Hepatocyte (in vitro differentiated cells): ENCODE data around the gene NOTCH4. TPM values are rescaled to one million over a fixed set of nuclear protein-coding genes. Genes with fewer than 3 reads are reported as not detected.
"Not testable (repeated sequence)": the region's sequence is repeated elsewhere in the genome, so short reads cannot be mapped to it uniquely, and the experiment has no call there.

Experiments
- DNase-seq: peaks from one replicate; pipeline ENCODE4 v3.0.0-alpha.2; 2016; ENCODE audit warnings: low spot score
- H2AFZ ChIP-seq: fragments of 200-600 bp; sonication (generic); 2 replicates; pipeline ENCODE4 v1.6.0; 2016; ENCODE audit warnings: antibody characterized with exemption, mild to moderate bottlenecking
- H3K27ac ChIP-seq: fragments of 200-600 bp; sonication (generic); 2 replicates; pipeline ENCODE4 v1.5.1; 2016; ENCODE audit warnings: mild to moderate bottlenecking
- H3K27me3 ChIP-seq: fragments of 200-600 bp; sonication (generic); 2 replicates; pipeline ENCODE4 v1.6.1; 2016
- H3K36me3 ChIP-seq: fragments of 200-600 bp; sonication (generic); replicated peaks from 2 replicates; pipeline ENCODE4 v1.5.1; 2016; ENCODE audit warnings: low read depth; ENCODE audit not compliant: insufficient read depth
- H3K4me1 ChIP-seq: fragments of 200-600 bp; sonication (generic); 2 replicates; pipeline ENCODE4 v1.5.1; 2016; ENCODE audit warnings: mild to moderate bottlenecking, moderate library complexity; ENCODE audit not compliant: insufficient read depth
- H3K4me2 ChIP-seq: fragments of 200-600 bp; sonication (generic); 2 replicates; pipeline ENCODE4 v1.6.0; 2016
- H3K4me3 ChIP-seq: fragments of 200-600 bp; sonication (generic); 2 replicates; pipeline ENCODE4 v1.5.1; 2016; ENCODE audit warnings: mild to moderate bottlenecking
- H3K79me2 ChIP-seq: fragments of 200-600 bp; sonication (generic); 2 replicates; pipeline ENCODE4 v1.6.0; 2017; ENCODE audit warnings: mild to moderate bottlenecking
- H3K9me2 ChIP-seq: fragments of 200-600 bp; sonication (generic); replicated peaks from 2 replicates; pipeline ENCODE4 v1.6.0; 2017; ENCODE audit warnings: mild to moderate bottlenecking; ENCODE audit not compliant: insufficient read depth
- H3K9me3 ChIP-seq: fragments of 200-600 bp; sonication (generic); 2 replicates; pipeline ENCODE4 v1.5.1; 2016; ENCODE audit warnings: low read depth, mild to moderate bottlenecking
- H4K20me1 ChIP-seq: fragments of 200-600 bp; sonication (generic); 2 replicates; pipeline ENCODE4 v1.6.0; 2016; ENCODE audit warnings: mild to moderate bottlenecking; ENCODE audit not compliant: insufficient read depth, poor library complexity, severe bottlenecking
- EZH2 ChIP-seq: fragments of 200-600 bp; sonication (generic); IDR thresholded peaks from 2 replicates; pipeline ENCODE4 v1.6.1; 2016; ENCODE audit warnings: antibody characterized with exemption, mild to moderate bottlenecking, borderline replicate concordance
- EZH2phosphoT487 ChIP-seq: fragments of 200-600 bp; sonication (generic); IDR thresholded peaks from one replicate; pipeline ENCODE4 v1.6.1; 2018; ENCODE audit warnings: antibody characterized with exemption, mild to moderate bottlenecking, low read depth, moderate library complexity; ENCODE audit not compliant: unreplicated experiment, severe bottlenecking
- WGBS: methylation state at CpG from one replicate; pipeline ENCODE4 v1.1.6; 2016; ENCODE audit warnings: low lambda C conversion rate; ENCODE audit errors: missing lambda C conversion rate; 5-methylcytosine and 5-hydroxymethylcytosine counted together
- polyA plus RNA-seq: library from polyadenylated mRNA; unstranded; fragments of >200 nt; fragmentation: Nextera tagmentation; extraction: Ambion mirVana; gene quantifications from 2 replicates; pipeline ENCODE4 v1.2.1, GENCODE V29; 2016
- total RNA-seq: library from RNA; depleted of rRNA; stranded (reverse); fragments of >200 nt; gene quantifications from 2 replicates; pipeline ENCODE4 v1.2.3, GENCODE V29; 2014
- TF ChIP-seq, protein P1 (sequence below): fragments of 200-600 bp; sonication (generic); IDR thresholded peaks from 2 replicates; pipeline ENCODE4 v1.5.1; 2016; ENCODE audit warnings: antibody characterized with exemption, mild to moderate bottlenecking; ENCODE audit not compliant: poor library complexity

The NOTCH4 gene
- total and polyA plus RNA-seq, 2 experiments from 2014 or later, result 2.7 to 3.6 TPM

DNA sequence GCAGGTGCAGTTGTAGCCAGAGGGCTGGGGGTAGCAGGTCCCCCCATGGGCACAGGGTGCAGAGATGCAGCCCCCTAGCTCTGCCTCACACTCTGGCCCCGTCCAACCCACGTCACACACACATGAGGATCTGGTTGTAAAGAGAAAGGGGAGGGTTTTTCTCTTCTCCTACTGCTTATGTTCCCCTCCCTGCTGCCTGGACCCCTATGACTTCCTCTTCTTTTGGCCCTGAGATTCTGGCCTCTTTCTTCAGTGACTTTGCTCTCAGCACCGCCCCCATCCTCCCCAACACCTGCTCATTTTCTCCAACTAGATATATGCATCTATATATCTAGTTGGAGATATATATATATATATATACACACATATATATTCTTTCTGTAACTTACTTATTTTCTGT, 9.7 kb downstream of the NOTCH4 start:
- Histone ChIP-seq H3K27me3 (no peaks in the 10 kb centered on the region), H3K9me3 (no peaks in the 10 kb centered on the region), H3K9me2 (no peaks in the 10 kb centered on the region), H4K20me1 (no peaks in the 10 kb centered on the region), H2AFZ (no peak overlapping the region), H3K79me2 (no peaks in the 10 kb centered on the region), H3K36me3 (no peaks in the 10 kb centered on the region), H3K4me2 (no peak overlapping the region), H3K27ac (no peak overlapping the region), H3K4me3 (no peak overlapping the region), H3K4me1 (no peaks in the 10 kb centered on the region)
- TF ChIP-seq, protein P1, sequence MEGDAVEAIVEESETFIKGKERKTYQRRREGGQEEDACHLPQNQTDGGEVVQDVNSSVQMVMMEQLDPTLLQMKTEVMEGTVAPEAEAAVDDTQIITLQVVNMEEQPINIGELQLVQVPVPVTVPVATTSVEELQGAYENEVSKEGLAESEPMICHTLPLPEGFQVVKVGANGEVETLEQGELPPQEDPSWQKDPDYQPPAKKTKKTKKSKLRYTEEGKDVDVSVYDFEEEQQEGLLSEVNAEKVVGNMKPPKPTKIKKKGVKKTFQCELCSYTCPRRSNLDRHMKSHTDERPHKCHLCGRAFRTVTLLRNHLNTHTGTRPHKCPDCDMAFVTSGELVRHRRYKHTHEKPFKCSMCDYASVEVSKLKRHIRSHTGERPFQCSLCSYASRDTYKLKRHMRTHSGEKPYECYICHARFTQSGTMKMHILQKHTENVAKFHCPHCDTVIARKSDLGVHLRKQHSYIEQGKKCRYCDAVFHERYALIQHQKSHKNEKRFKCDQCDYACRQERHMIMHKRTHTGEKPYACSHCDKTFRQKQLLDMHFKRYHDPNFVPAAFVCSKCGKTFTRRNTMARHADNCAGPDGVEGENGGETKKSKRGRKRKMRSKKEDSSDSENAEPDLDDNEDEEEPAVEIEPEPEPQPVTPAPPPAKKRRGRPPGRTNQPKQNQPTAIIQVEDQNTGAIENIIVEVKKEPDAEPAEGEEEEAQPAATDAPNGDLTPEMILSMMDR, result no peak
- TF ChIP-seq EZH2phosphoT487 (no peak), EZH2 (no peak)
- no peak for DNase-seq
- 87% methylated on average over 3 of the region's 3 CpGs for WGBS

DNA sequence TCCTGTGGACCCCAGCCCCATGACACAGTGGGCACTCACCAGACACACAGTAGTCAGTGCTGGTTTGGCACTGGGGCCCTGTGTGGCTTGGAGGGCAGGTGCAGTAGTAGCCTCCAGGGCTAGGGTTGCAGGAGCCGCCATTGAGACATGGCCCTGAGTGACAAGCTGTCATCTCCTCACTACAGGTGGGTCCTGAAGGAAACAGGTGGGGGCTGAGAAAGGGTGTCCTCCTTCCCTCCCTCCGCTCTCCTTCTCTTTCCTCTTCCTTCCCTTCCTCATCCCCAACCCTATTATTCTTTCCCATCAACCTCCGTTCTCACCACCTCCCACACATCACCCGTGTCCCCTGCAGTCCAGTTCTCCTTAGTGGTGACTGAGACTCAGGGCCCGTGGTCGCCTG, 10.2 kb downstream of the NOTCH4 start:
- WGBS, result 94% methylated on average over 6 of the region's 6 CpGs
- no peaks in the 10 kb centered on the region for H3K79me2 ChIP-seq
- H3K9me2 ChIP-seq, result no peaks in the 10 kb centered on the region
- H3K4me3 ChIP-seq, result no peak overlapping the region
- H2AFZ ChIP-seq, result no peak overlapping the region
- TF ChIP-seq, protein P1, result no peak
- TF ChIP-seq EZH2, result no peak
- no peak for TF ChIP-seq EZH2phosphoT487
- DNase-seq, result no peak
- no peaks in the 10 kb centered on the region for H3K4me1 ChIP-seq
- no peak overlapping the region for H3K4me2 ChIP-seq
- no peaks in the 10 kb centered on the region for H3K36me3 ChIP-seq
- no peaks in the 10 kb centered on the region for H4K20me1 ChIP-seq
- H3K27ac ChIP-seq, result no peak overlapping the region
- no peaks in the 10 kb centered on the region for H3K9me3 ChIP-seq
- no peaks in the 10 kb centered on the region for H3K27me3 ChIP-seq

DNA sequence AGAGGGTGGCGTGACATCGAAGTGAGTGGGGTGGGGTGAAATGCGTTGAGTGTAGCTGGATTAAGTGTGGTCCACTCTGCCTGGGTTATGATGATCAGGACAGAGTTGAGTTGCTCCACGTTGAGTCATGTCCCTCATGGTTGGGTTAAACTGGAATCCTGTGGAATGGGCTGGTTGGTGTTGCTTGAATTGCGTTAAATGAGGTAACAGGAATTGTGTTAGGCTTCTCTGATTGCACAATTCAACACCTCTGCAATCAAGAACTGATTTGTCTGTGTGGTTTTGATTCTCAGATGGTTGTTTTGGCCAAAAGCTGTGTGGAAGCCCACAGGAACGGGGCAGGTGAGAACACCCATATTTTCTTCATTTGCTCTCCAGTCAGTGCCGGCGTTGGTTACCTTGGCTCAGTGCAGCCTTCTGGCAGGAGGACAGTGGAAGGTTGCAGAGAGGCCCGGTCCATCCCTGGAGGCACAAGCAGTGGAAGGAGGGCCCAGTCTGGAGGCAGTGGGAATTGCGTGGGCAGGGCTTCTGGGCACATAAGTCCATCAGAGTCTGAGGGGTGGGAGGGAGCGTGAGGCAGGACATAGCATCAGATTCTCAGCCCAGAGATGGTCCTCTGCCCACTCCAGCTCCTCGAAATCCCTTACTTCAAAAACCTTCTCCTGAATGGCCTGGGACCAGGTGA, 11.6 kb downstream of the NOTCH4 start:
- WGBS, result 81% methylated on average over 12 of the region's 12 CpGs

GRCh38 chr6:32211432-32211831, 12.4 kb downstream of the NOTCH4 start:
- H3K79me2 ChIP-seq, H3K4me2 ChIP-seq, H4K20me1 ChIP-seq, H3K27ac ChIP-seq, H3K4me3 ChIP-seq, H3K9me2 ChIP-seq, H2AFZ ChIP-seq, H3K9me3 ChIP-seq, DNase-seq, H3K27me3 ChIP-seq, H3K4me1 ChIP-seq, H3K36me3 ChIP-seq: not testable (repeated sequence)
- 92% methylated on average over 4 of the region's 4 CpGs for WGBS

More for the DNA sequence above, 11.6 kb downstream of the NOTCH4 start:
- no peak for TF ChIP-seq EZH2
- no peak for TF ChIP-seq EZH2phosphoT487
- TF ChIP-seq, protein P1, result no peak
- Histone ChIP-seq H4K20me1 (no peaks in the 10 kb centered on the region), H3K9me2 (no peaks in the 10 kb centered on the region), H3K9me3 (no peaks in the 10 kb centered on the region), H2AFZ (no peak overlapping the region), H3K4me3 (no peak overlapping the region), H3K4me2 (no peak overlapping the region), H3K27ac (no peak overlapping the region), H3K27me3 (no peaks in the 10 kb centered on the region), H3K79me2 (no peaks in the 10 kb centered on the region), H3K36me3 (no peaks in the 10 kb centered on the region), H3K4me1 (no peaks in the 10 kb centered on the region)
- DNase-seq, result no peak
